GM13977 (cell line): ENCODE data around the gene TAF8.

Experiments used
- DNase-seq: peaks from one replicate; pipeline ENCODE4 v3.0.0; 2012; ENCODE audit warnings: low spot score
- CTCF ChIP-seq: IDR thresholded peaks from 2 replicates; pipeline ENCODE4 v1.5.1; 2012; ENCODE audit warnings: mild to moderate bottlenecking, control low read depth; ENCODE audit not compliant: insufficient read depth; ENCODE audit errors: extremely low read depth, missing control alignments
- in situ Hi-C: fragments of 300-500 bp; cut with MboI; formaldehyde crosslinking; loops from one replicate; pipeline ENCODE4 v1.12.0; 2022; ENCODE audit warnings: low sequenced_read_pairs, low pct_unique_long_range_greater_than_20kb, mixed read lengths, inconsistent platforms; ENCODE audit not compliant: unreplicated experiment

The TAF8 gene

GRCh38 chr6:42123379-42124103 lies 73.2 kb downstream of the TAF8 start:
- no peak for TF ChIP-seq CTCF
- in situ Hi-C loops = no loop called here
- no peak for DNase-seq

- DNase-seq = no peak
- in situ Hi-C loops = no loop called here
- TF ChIP-seq CTCF = no peak
Measured at GRCh38 chr6:42124223-42124836, 74.0 kb downstream of the TAF8 start.

- DNase-seq = no peak
- in situ Hi-C loops = no loop called here
- TF ChIP-seq CTCF = no peak
Measured at GRCh38 chr6:42125231-42125630, 74.9 kb downstream of the TAF8 start.

- in situ Hi-C loops = no loop called here
- DNase-seq = no peak
- no peak for TF ChIP-seq CTCF
Measured at GRCh38 chr6:42125663-42126062, 75.3 kb downstream of the TAF8 start.

- TF ChIP-seq CTCF = no peak
- in situ Hi-C loops = no loop called here
- DNase-seq = no peak
Measured at GRCh38 chr6:42128460-42129359, 78.4 kb downstream of the TAF8 start.

- in situ Hi-C loops = no loop called here
- TF ChIP-seq CTCF = no peak
- DNase-seq = no peak
Measured at GRCh38 chr6:42129360-42129676, 79.0 kb downstream of the TAF8 start.
